GM19238 (cell line): ENCODE results near the gene LHFPL4.
"Not testable (repeated sequence)": the region's sequence is repeated elsewhere in the genome, so short reads cannot be mapped to it uniquely, and the experiment has no call there.

Experiments
- DNase-seq: peaks from one replicate; pipeline ENCODE4 v3.0.0; 2011; ENCODE audit warnings: low spot score; ENCODE audit not compliant: insufficient read length

Gene LHFPL4

GRCh38 chr3:9553021-9553947, at the start of gene LHFPL4:
Gene LHFPL4 (minus strand): TSS chr3:9553822. CDS start chr3:9552679, 1,143 bp downstream.
- DNase-seq, result no peak

- DNase-seq, result no peak
These were observed 49.0 kb upstream of the LHFPL4 start for GRCh38 chr3:9602620-9603019.

- DNase-seq, result not testable (repeated sequence)
These were observed 47.5 kb upstream of the LHFPL4 start for GRCh38 chr3:9601006-9601581.

GRCh38 chr3:9600597-9600996, 47.0 kb upstream of the LHFPL4 start:
- no peak for DNase-seq

- DNase-seq, result no peak
These were observed 45.3 kb upstream of the LHFPL4 start for GRCh38 chr3:9598783-9599387.

- no peak for DNase-seq
These were observed 42.3 kb upstream of the LHFPL4 start for GRCh38 chr3:9595877-9596276.

GRCh38 chr3:9591781-9592180, 38.2 kb upstream of the LHFPL4 start:
- DNase-seq, result not testable (repeated sequence)

- DNase-seq, result no peak
These were observed 36.7 kb upstream of the LHFPL4 start for GRCh38 chr3:9590282-9590791.

GRCh38 chr3:9583792-9584191, 30.2 kb upstream of the LHFPL4 start:
- DNase-seq, result no peak

- no peak for DNase-seq
These were observed 29.7 kb upstream of the LHFPL4 start for GRCh38 chr3:9583371-9583770.

- no peak for DNase-seq
These were observed 28.7 kb upstream of the LHFPL4 start for GRCh38 chr3:9582332-9582731.

GRCh38 chr3:9581742-9582141, 28.1 kb upstream of the LHFPL4 start:
- no peak for DNase-seq

GRCh38 chr3:9569054-9569453, 15.4 kb upstream of the LHFPL4 start:
- DNase-seq, result no peak

GRCh38 chr3:9565316-9565715, 11.7 kb upstream of the LHFPL4 start:
- no peak for DNase-seq

GRCh38 chr3:9563851-9564250, 10.2 kb upstream of the LHFPL4 start:
- no peak for DNase-seq

GRCh38 chr3:9560056-9560455, 6.4 kb upstream of the LHFPL4 start:
- not testable (repeated sequence) for DNase-seq

- no peak for DNase-seq
These were observed 409 bp upstream of the LHFPL4 start for GRCh38 chr3:9553948-9554513.

- DNase-seq, result no peak
These were observed 1.2 kb downstream of the LHFPL4 start for GRCh38 chr3:9552252-9552999.

- no peak for DNase-seq
These were observed 2.6 kb downstream of the LHFPL4 start for GRCh38 chr3:9550999-9551398.

GRCh38 chr3:9549600-9549999, 4.0 kb downstream of the LHFPL4 start:
- no peak for DNase-seq

- DNase-seq, result no peak
These were observed 4.6 kb downstream of the LHFPL4 start for GRCh38 chr3:9548991-9549390.
